ACC112 (cell line): Measurements from ENCODE around the gene NUSAP1.
"Not testable (repeated sequence)": the region's sequence is repeated elsewhere in the genome, so short reads cannot be mapped to it uniquely, and the experiment has no call there.

Experiments used
- H2AFZ ChIP-seq: fragments of 200-600 bp; sonication (generic); one replicate; pipeline ENCODE4 v1.6.0; 2017; ENCODE audit warnings: antibody characterized with exemption, low read length; ENCODE audit not compliant: unreplicated experiment
- H3K27ac ChIP-seq: fragments of 200-600 bp; sonication (generic); 2 replicates; pipeline ENCODE4 v1.5.1; 2014; ENCODE audit warnings: low read depth, mild to moderate bottlenecking, antibody characterized with exemption, low read length, moderate library complexity
- H3K27me3 ChIP-seq: fragments of 200-600 bp; sonication (generic); 2 replicates; pipeline ENCODE4 v1.6.1; 2014; ENCODE audit warnings: mild to moderate bottlenecking, antibody characterized with exemption, low read length, moderate library complexity, mixed read lengths; ENCODE audit not compliant: insufficient read depth
- H3K36me3 ChIP-seq: fragments of 200-600 bp; sonication (generic); 2 replicates; pipeline ENCODE4 v1.6.1; 2016; ENCODE audit warnings: mild to moderate bottlenecking, antibody characterized with exemption, low read length, moderate library complexity, mixed read lengths; ENCODE audit not compliant: insufficient read depth
- H3K4me1 ChIP-seq: fragments of 200-600 bp; sonication (generic); one replicate; pipeline ENCODE4 v1.6.1; 2016; ENCODE audit warnings: low read length, mixed read lengths; ENCODE audit not compliant: insufficient read depth, unreplicated experiment, control insufficient read depth
- H3K4me3 ChIP-seq: fragments of 200-600 bp; sonication (generic); 2 replicates; pipeline ENCODE4 v1.5.1; 2014; ENCODE audit warnings: mild to moderate bottlenecking, low read depth, low read length
- H3K79me2 ChIP-seq: fragments of 200-600 bp; sonication (generic); one replicate; pipeline ENCODE4 v1.6.0; 2016; ENCODE audit warnings: low read length; ENCODE audit not compliant: control insufficient read depth, unreplicated experiment, insufficient read depth

Gene NUSAP1

DNA sequence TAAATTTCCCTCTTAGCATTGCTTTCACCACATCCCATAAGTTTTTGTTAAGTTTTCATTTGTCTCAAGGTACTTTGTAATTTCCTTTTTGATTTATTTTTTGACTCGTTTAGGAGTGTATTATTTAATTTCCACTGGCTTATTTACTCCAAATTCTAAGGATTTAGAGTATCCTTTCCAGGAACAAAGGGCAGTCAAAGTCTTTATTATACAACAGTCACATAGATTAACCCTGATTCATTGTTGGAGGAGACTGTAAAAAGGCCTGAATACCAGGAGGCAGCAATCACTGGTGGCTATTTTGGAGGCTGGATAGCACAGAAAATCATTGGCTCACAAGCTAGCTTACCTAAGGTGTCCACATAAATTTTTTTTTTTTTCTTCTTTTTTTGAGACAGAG is 40.2 kb upstream of the NUSAP1 start:
- no peaks in the 10 kb centered on the region for H3K4me1 ChIP-seq
- H3K79me2 ChIP-seq, result peaks cover 10% of the 10 kb centered on the region
- no peaks in the 10 kb centered on the region for H3K27me3 ChIP-seq
- peaks cover 14% of the 10 kb centered on the region for H3K36me3 ChIP-seq
- H3K27ac ChIP-seq, result no peak overlapping the region
- no peak overlapping the region for H2AFZ ChIP-seq
- no peak overlapping the region for H3K4me3 ChIP-seq

- H3K36me3 ChIP-seq, H3K27ac ChIP-seq, H3K4me3 ChIP-seq, H3K4me1 ChIP-seq, H2AFZ ChIP-seq, H3K79me2 ChIP-seq, H3K27me3 ChIP-seq: not testable (repeated sequence)
These were observed 31.5 kb upstream of the NUSAP1 start for GRCh38 chr15:41301139-41301538.

- Histone ChIP-seq H3K4me1 (no peaks in the 10 kb centered on the region), H3K4me3 (no peak overlapping the region), H3K79me2 (no peaks in the 10 kb centered on the region), H3K27me3 (no peaks in the 10 kb centered on the region), H3K36me3 (peaks cover 6% of the 10 kb centered on the region; the same call in 1 of the 2 replicates), H3K27ac (no peak overlapping the region), H2AFZ (no peak overlapping the region)
These were observed 31.1 kb upstream of the NUSAP1 start for GRCh38 chr15:41301587-41301986.

DNA sequence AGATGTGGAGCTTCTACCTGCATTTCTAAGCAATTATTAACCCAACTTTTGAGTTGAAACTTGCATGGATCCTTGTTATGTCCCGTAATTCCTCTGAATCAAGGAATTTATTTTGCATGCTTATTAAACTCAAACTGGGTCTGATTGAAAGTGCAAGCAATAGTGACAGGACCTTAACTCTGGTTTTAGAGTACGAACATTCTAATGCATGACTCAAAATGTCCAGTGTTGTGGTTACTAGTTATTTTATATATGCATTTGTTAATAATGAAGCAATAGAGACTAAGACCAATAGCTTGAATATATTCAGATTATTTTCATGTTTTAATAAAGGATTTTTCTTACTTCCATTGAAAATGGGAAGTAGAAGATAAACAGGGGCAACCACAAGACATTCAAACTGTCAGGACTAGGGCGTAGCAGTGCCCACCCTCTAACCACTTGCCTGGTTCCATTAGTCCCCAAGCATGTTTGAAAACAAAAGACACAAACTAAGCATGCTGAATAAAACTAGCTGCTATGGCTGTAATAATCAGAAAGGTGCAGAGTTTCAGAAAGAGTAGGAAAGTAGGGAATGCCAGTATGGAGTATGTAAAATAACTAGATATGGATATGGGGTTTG is 28.4 kb upstream of the NUSAP1 start:
- Histone ChIP-seq H3K36me3 (peaks cover 5% of the 10 kb centered on the region), H3K4me3 (no peak overlapping the region)

GRCh38 chr15:41307679-41308078 is 25.0 kb upstream of the NUSAP1 start:
- no peaks in the 10 kb centered on the region for H3K4me1 ChIP-seq
- peaks cover 3% of the 10 kb centered on the region for H3K36me3 ChIP-seq
- H3K4me3 ChIP-seq, result no peak overlapping the region
- H3K79me2 ChIP-seq, result no peaks in the 10 kb centered on the region
- H3K27me3 ChIP-seq, result no peaks in the 10 kb centered on the region
- H3K27ac ChIP-seq, result no peak overlapping the region
- no peak overlapping the region for H2AFZ ChIP-seq

More for the DNA sequence above, 28.4 kb upstream of the NUSAP1 start:
- Histone ChIP-seq H3K79me2 (no peaks in the 10 kb centered on the region), H3K27ac (no peak overlapping the region), H3K4me1 (no peaks in the 10 kb centered on the region), H3K27me3 (no peaks in the 10 kb centered on the region), H2AFZ (no peak overlapping the region)

DNA sequence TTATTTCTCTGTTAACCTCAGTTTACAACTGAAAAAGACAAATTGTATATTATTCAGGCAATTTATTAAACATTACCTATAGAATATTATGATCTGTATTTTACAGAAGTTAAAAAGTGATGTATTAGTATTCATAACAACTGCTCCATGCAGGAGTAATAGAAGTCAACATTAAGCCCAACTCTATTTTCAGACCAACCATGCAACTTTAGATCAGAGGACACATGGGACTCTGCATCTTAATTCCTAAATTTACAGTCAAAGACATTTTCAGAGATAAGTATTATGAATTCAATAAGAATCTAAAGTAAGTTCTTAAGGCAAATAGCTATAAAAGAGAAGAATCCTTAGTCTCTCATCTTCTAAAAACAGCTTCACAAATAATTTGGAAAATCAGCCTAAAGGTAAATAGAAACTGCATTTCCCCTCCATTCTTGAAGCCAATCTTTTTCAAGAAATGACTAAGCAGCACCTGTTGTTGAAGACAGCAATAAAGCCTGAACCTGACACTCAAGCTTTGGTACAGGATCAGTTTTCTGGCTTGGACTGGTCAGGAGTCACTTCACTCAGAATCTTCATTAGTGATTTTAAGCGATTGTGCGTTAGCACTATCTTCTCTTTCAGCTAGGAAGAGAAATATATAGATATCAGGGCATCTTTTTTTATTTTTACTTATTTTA is 23.3 kb upstream of the NUSAP1 start:
- no peak overlapping the region for H2AFZ ChIP-seq
- no peaks in the 10 kb centered on the region for H3K79me2 ChIP-seq
- no peak overlapping the region for H3K27ac ChIP-seq
- H3K4me1 ChIP-seq, result no peaks in the 10 kb centered on the region
- no peaks in the 10 kb centered on the region for H3K27me3 ChIP-seq
- H3K36me3 ChIP-seq, result peaks cover 7% of the 10 kb centered on the region
- H3K4me3 ChIP-seq, result no peak overlapping the region

DNA sequence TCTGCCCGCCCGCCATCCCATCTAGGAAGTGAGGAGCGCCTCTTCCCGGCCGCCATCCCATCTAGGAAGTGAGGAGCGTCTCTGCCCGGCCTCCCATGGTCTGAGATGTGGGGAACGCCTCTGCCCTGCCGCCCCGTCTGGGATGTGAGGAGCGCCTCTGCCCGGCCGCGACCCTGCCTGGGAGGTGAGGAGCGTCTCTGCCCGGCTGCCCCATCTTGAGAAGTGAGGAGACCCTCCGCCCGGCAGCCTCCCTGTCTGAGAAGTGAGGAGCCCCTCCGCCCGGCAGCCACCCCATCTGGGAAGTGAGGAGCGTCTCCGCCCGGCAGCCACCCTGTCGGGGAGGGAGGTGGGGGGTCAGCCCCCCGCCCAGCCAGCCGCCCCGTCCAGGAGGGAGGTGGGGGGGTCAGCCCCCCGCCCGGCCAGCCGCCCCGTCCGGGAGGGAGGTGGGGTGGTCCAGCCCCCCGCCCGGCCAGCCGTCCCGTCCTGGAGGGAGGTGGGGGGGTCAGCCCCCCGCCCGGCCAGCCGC is 11.8 kb upstream of the NUSAP1 start:
- not testable (repeated sequence) for H3K27me3 ChIP-seq, H3K27ac ChIP-seq, H3K36me3 ChIP-seq, H2AFZ ChIP-seq, H3K4me1 ChIP-seq, H3K4me3 ChIP-seq, H3K79me2 ChIP-seq

DNA sequence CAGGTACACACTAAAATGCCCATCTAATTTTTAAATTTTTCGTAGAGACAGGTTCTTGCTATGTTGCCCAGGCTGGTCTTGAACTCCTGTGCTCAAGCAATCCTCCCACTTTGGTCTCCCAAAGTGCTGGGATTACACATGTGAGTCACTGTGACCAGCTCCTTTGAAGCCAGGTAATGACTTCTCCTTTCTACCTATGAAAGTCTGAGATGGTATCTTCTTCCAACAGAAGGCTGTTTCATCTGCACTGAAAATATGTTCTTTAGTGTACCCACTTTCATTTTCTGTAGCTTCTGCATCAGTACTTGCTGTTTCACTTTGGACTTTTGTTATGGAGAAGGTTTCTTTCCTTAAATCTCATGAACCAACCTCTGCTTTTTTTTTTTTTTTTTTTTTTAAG is 9.1 kb upstream of the NUSAP1 start:
- no peaks in the 10 kb centered on the region for H3K4me1 ChIP-seq
- H2AFZ ChIP-seq, result no peak overlapping the region
- H3K36me3 ChIP-seq, result no peaks in the 10 kb centered on the region
- no peak overlapping the region for H3K4me3 ChIP-seq
- no peak overlapping the region for H3K27ac ChIP-seq
- no peaks in the 10 kb centered on the region for H3K79me2 ChIP-seq
- no peaks in the 10 kb centered on the region for H3K27me3 ChIP-seq

DNA sequence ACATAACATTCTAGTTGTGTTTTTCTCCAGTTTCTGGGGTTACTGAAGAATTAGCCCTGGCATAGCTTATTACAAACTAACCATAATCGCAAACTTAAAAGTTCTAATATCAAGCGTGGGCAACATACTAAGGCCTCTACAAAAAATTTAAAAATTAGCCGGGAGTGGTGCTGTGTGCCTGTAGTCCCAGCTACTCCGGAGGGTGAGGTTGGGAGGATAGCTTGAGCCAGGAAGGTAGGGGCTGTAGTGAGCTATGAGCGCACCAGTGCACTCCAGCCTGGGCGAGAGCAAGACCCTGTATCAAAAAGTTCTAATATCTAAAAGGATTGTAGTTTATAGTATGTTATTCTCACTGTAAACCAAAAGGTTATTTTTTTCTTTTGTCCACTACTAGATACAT is 1.4 kb upstream of the NUSAP1 start:
- peak overlapping the region; percentile 96 for H2AFZ ChIP-seq
- no peaks in the 10 kb centered on the region for H3K36me3 ChIP-seq
- no peak overlapping the region for H3K27ac ChIP-seq
- peaks cover 38% of the 10 kb centered on the region for H3K79me2 ChIP-seq
- H3K4me3 ChIP-seq, result peak overlapping the region; percentile 93
- no peaks in the 10 kb centered on the region for H3K27me3 ChIP-seq
- peaks cover 14% of the 10 kb centered on the region for H3K4me1 ChIP-seq

- Histone ChIP-seq H2AFZ (peak overlapping the region; percentile 96), H3K4me3 (peak overlapping the region; percentile 93), H3K27ac (no peak overlapping the region; the same call in 1 of the 2 replicates), H3K27me3 (no peaks in the 10 kb centered on the region), H3K36me3 (no peaks in the 10 kb centered on the region), H3K79me2 (peaks cover 43% of the 10 kb centered on the region), H3K4me1 (peaks cover 14% of the 10 kb centered on the region)
These were observed 868 bp upstream of the NUSAP1 start for GRCh38 chr15:41331833-41332193.

- Histone ChIP-seq H2AFZ (peak overlapping the region; percentile 70), H3K4me1 (peaks cover 14% of the 10 kb centered on the region), H3K36me3 (no peaks in the 10 kb centered on the region), H3K4me3 (peak overlapping the region; percentile 93), H3K27ac (peak overlapping the region; percentile 73), H3K79me2 (peaks cover 55% of the 10 kb centered on the region), H3K27me3 (no peaks in the 10 kb centered on the region)
These were observed 413 bp downstream of the NUSAP1 start for GRCh38 chr15:41333026-41333562.
